K562 (cell line): ENCODE results near the gene MBD5. TPM values are rescaled to one million over a fixed set of nuclear protein-coding genes. Genes with fewer than 3 reads are reported as not detected.

Experiments used
- BACH1 ChIP-seq: fragments of 200-800 bp; sonication (Bioruptor generic); IDR thresholded peaks from 2 replicates; pipeline ENCODE4 v1.6.1; 2016; ENCODE audit warnings: missing genetic modification characterization, missing compliant biosample characterization
- FOXJ2 ChIP-seq: fragments of 200-800 bp; sonication (Bioruptor generic); IDR thresholded peaks from 2 replicates; pipeline ENCODE4 v1.6.1; 2016; ENCODE audit warnings: missing genetic modification characterization, missing compliant biosample characterization
- FOXP4 ChIP-seq: sonication (generic); formaldehyde crosslinking; IDR thresholded peaks from 2 replicates; pipeline ENCODE4 v1.8.0; 2022; ENCODE audit warnings: mild to moderate bottlenecking, missing genetic modification reagents, borderline replicate concordance
- HCFC1 ChIP-seq: IDR thresholded peaks from 2 replicates; pipeline ENCODE4 v1.6.1; 2012; ENCODE audit warnings: low read depth, low read length, improper control_type of control experiment
- HEY1 ChIP-seq: fragments of 250-450 bp; sonication (Bioruptor Pico); IDR thresholded peaks from 2 replicates; pipeline ENCODE4 v1.5.0; 2020; ENCODE audit warnings: mild to moderate bottlenecking, moderate library complexity, borderline replicate concordance
- IFI16 ChIP-seq: fragments of 250-450 bp; sonication (Bioruptor Pico); IDR thresholded peaks from 2 replicates; pipeline ENCODE4 v2.1.2; 2022; ENCODE audit warnings: mild to moderate bottlenecking, inconsistent platforms
- KDM5B ChIP-seq: fragments of 200-600 bp; sonication (generic); IDR thresholded peaks from 2 replicates; pipeline ENCODE4 v1.6.1; 2012; ENCODE audit warnings: low read depth, mild to moderate bottlenecking, moderate library complexity, low read length, control low read depth, inconsistent platforms; ENCODE audit not compliant: insufficient replicate concordance
- KLF6 ChIP-seq: fragments of 250-450 bp; sonication (Bioruptor Pico); IDR thresholded peaks from 2 replicates; pipeline ENCODE4 v1.4.0; 2020; ENCODE audit warnings: mild to moderate bottlenecking, moderate library complexity, borderline replicate concordance
- MEIS2 ChIP-seq: fragments of 450-650 bp; IDR thresholded peaks from 2 replicates; pipeline ENCODE4 v1.6.1; 2014; ENCODE audit warnings: mild to moderate bottlenecking; ENCODE audit not compliant: partially characterized antibody
- NCOA4 ChIP-seq: fragments of 450-650 bp; IDR thresholded peaks from 2 replicates; pipeline ENCODE4 v1.6.1; 2018; ENCODE audit warnings: mild to moderate bottlenecking; ENCODE audit not compliant: partially characterized antibody
- POLR3A ChIP-seq: IDR thresholded peaks from 2 replicates; pipeline ENCODE4 v1.6.1; 2011; ENCODE audit warnings: borderline replicate concordance, mild to moderate bottlenecking, moderate library complexity; ENCODE audit not compliant: insufficient read length, insufficient read depth; ENCODE audit errors: extremely low read depth
- SMARCA5 ChIP-seq: fragments of 450-650 bp; IDR thresholded peaks from 2 replicates; pipeline ENCODE4 v1.6.1; 2016
- SOX6 ChIP-seq: fragments of 450-650 bp; IDR thresholded peaks from 2 replicates; pipeline ENCODE4 v1.6.1; 2014; ENCODE audit warnings: mild to moderate bottlenecking
- THAP12 ChIP-seq: fragments of 250-450 bp; sonication (Bioruptor Pico); IDR thresholded peaks from 2 replicates; pipeline ENCODE4 v1.9.0; 2021; ENCODE audit warnings: mild to moderate bottlenecking, inconsistent platforms
- ZNF280A ChIP-seq: fragments of 450-650 bp; IDR thresholded peaks from 2 replicates; pipeline ENCODE4 v1.6.1; 2018; ENCODE audit warnings: mild to moderate bottlenecking, low read depth; ENCODE audit not compliant: partially characterized antibody
- ZNF551 ChIP-seq: fragments of 250-450 bp; sonication (Bioruptor Pico); IDR thresholded peaks from 2 replicates; pipeline ENCODE4 v1.5.0; 2021; ENCODE audit warnings: mild to moderate bottlenecking, moderate library complexity
- polyA plus RNA-seq, 8 experiments: library from polyadenylated mRNA; depleted of rRNA in 4 of 8; stranded (reverse) in 5 of 8; unstranded in 3 of 8; fragments of >200 nt; fragmentation: Nextera tagmentation in 2 of 8; fragmentation: Illumina TruSeq in 1 of 8; extraction: Ambion mirVana in 2 of 8; extraction: Trizol in 1 of 8; gene quantifications; 2 replicates each; pipeline versions ENCODE4 v1.2.1 to v1.2.3, GENCODE V29; 2011 to 2014; ENCODE audit warnings: inconsistent platforms in 1 of 8, missing spikeins in 1 of 8
- total RNA-seq, 7 experiments: library from RNA; depleted of rRNA in 6 of 7; stranded (reverse); fragments of >200 nt in 6 of 7; fragmentation: Illumina TruSeq in 2 of 7; extraction: Trizol in 2 of 7; gene quantifications; 2 replicates each; pipeline versions ENCODE4 v1.2.1 to v1.2.3, GENCODE V29; 2011 to 2021; ENCODE audit warnings: low replicate concordance in 1 of 7
- TF ChIP-seq, protein P1 (sequence below): fragments of 150-350 bp; conservative IDR thresholded peaks from 2 replicates; pipeline ENCODE4 v1.6.1; 2014; ENCODE audit warnings: low read length
- TF ChIP-seq, protein P2 (sequence below): conservative IDR thresholded peaks from 2 replicates; pipeline ENCODE4 v1.6.1; 2011; ENCODE audit warnings: low read depth, mild to moderate bottlenecking, low read length; ENCODE audit not compliant: control insufficient read depth

The MBD5 gene
- total and polyA plus RNA-seq, 9 of the 15 experiments (the other 6 are each of a cell fraction or from before 2014, with no cell fraction given), result 3.4 to 14.5 (median 9.0) TPM

GRCh38 chr2:148509288-148509902, 488.5 kb downstream of the MBD5 start (continued):
- TF ChIP-seq IFI16 (CRISPR knock-in tag), result no peak
- TF ChIP-seq POLR3A, result no peak
- no peak for TF ChIP-seq HCFC1
- no peak for TF ChIP-seq HEY1
- no peak for TF ChIP-seq KLF6 (CRISPR knock-in tag)
- TF ChIP-seq, protein P1, sequence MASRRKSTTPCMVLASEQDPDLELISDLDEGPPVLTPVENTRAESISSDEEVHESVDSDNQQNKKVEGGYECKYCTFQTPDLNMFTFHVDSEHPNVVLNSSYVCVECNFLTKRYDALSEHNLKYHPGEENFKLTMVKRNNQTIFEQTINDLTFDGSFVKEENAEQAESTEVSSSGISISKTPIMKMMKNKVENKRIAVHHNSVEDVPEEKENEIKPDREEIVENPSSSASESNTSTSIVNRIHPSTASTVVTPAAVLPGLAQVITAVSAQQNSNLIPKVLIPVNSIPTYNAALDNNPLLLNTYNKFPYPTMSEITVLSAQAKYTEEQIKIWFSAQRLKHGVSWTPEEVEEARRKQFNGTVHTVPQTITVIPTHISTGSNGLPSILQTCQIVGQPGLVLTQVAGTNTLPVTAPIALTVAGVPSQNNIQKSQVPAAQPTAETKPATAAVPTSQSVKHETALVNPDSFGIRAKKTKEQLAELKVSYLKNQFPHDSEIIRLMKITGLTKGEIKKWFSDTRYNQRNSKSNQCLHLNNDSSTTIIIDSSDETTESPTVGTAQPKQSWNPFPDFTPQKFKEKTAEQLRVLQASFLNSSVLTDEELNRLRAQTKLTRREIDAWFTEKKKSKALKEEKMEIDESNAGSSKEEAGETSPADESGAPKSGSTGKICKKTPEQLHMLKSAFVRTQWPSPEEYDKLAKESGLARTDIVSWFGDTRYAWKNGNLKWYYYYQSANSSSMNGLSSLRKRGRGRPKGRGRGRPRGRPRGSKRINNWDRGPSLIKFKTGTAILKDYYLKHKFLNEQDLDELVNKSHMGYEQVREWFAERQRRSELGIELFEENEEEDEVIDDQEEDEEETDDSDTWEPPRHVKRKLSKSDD, result no peak
- no peak for TF ChIP-seq MEIS2
- no peak for TF ChIP-seq ZNF280A
- no peak for TF ChIP-seq SMARCA5
- TF ChIP-seq KDM5B, result no peak
- no peak for TF ChIP-seq FOXP4 (CRISPR knock-in tag)
- no peak for TF ChIP-seq FOXJ2 (tag)
- TF ChIP-seq ZNF551 (CRISPR knock-in tag), result no peak
- no peak for TF ChIP-seq SOX6
- TF ChIP-seq, protein P2, sequence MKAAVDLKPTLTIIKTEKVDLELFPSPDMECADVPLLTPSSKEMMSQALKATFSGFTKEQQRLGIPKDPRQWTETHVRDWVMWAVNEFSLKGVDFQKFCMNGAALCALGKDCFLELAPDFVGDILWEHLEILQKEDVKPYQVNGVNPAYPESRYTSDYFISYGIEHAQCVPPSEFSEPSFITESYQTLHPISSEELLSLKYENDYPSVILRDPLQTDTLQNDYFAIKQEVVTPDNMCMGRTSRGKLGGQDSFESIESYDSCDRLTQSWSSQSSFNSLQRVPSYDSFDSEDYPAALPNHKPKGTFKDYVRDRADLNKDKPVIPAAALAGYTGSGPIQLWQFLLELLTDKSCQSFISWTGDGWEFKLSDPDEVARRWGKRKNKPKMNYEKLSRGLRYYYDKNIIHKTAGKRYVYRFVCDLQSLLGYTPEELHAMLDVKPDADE, result no peak
- no peak for TF ChIP-seq NCOA4
- TF ChIP-seq THAP12, result no peak
- TF ChIP-seq BACH1 (tag), result no peak
